Endodermal cell (in vitro differentiated cells): Measurements from ENCODE around the gene EPS8L2. TPM values are rescaled to one million over a fixed set of nuclear protein-coding genes. Genes with fewer than 3 reads are reported as not detected.

ENCODE experiments used
- DNase-seq: peaks from one replicate; pipeline ENCODE4 v3.0.0-alpha.2; 2017
- H3K27ac ChIP-seq: 2 replicates; pipeline ENCODE4 v1.5.1; 2013; ENCODE audit warnings: mild to moderate bottlenecking, low read depth, low read length, moderate library complexity
- H3K27me3 ChIP-seq: 2 replicates; pipeline ENCODE4 v1.6.1; 2013; ENCODE audit warnings: mild to moderate bottlenecking, low read length, moderate library complexity; ENCODE audit not compliant: insufficient read depth, control insufficient read depth, poor library complexity, severe bottlenecking
- H3K36me3 ChIP-seq: 2 replicates; pipeline ENCODE4 v1.7.0; 2013; ENCODE audit warnings: mild to moderate bottlenecking, low read length, moderate library complexity; ENCODE audit not compliant: control insufficient read depth, insufficient read depth
- H3K4me1 ChIP-seq: one replicate; pipeline ENCODE4 v1.7.0; 2013; ENCODE audit warnings: low read length; ENCODE audit not compliant: control insufficient read depth, insufficient read depth
- H3K4me3 ChIP-seq: 2 replicates; pipeline ENCODE4 v1.5.1; 2013; ENCODE audit warnings: mild to moderate bottlenecking, low read length, moderate library complexity
- H3K9ac ChIP-seq: 2 replicates; pipeline ENCODE4 v1.6.1; 2013; ENCODE audit warnings: mild to moderate bottlenecking, low read length, moderate library complexity; ENCODE audit not compliant: poor library complexity, severe bottlenecking; ENCODE audit errors: extremely low read depth
- H3K9me3 ChIP-seq: 2 replicates; pipeline ENCODE4 v1.6.1; 2013; ENCODE audit warnings: mild to moderate bottlenecking, low read length, moderate library complexity; ENCODE audit not compliant: control insufficient read depth
- H3K27ac Mint-ChIP-seq: 2 replicates; pipeline ENCODE4 v1.8.0; 2020; ENCODE audit warnings: mixed read lengths
- H3K27me3 Mint-ChIP-seq: 2 replicates; pipeline ENCODE4 v1.8.0; 2021; ENCODE audit warnings: mild to moderate bottlenecking, mixed read lengths; ENCODE audit not compliant: insufficient read depth
- H3K36me3 Mint-ChIP-seq: 2 replicates; pipeline ENCODE4 v1.8.0; 2020; ENCODE audit warnings: low read depth, mixed read lengths
- H3K4me1 Mint-ChIP-seq: 2 replicates; pipeline ENCODE4 v1.8.0; 2020; ENCODE audit warnings: mixed read lengths
- H3K4me3 Mint-ChIP-seq: 2 replicates; pipeline ENCODE4 v1.8.0; 2020; ENCODE audit warnings: mild to moderate bottlenecking, moderate library complexity, mixed read lengths
- H3K9me3 Mint-ChIP-seq: 2 replicates; pipeline ENCODE4 v1.8.0; 2020; ENCODE audit warnings: mild to moderate bottlenecking, mixed read lengths
- WGBS, 2 experiments: methylation state at CpG; one replicate each; pipeline versions ENCODE4 v1.1.5 to v1.1.7; 2013; ENCODE audit warnings: missing lambda C conversion rate in 2 of 2, mixed read lengths in 1 of 2; ENCODE audit not compliant: insufficient coverage in 1 of 2, insufficient read length in 1 of 2; 5-methylcytosine and 5-hydroxymethylcytosine counted together
- total RNA-seq, 2 donors: library from RNA; stranded (reverse); fragmentation: NEBNext Ultra II Directional in 1 of 2; extraction: Animal tissue kit (Norgen Biotek cat#: 25700) in 1 of 2; gene quantifications; 2 replicates in 1 of 2; 3 replicates in 1 of 2; pipeline ENCODE4 v1.2.1, GENCODE V29; 2021
- TF ChIP-seq, protein P1 (sequence below): fragments of 200-600 bp; sonication (generic); conservative IDR thresholded peaks from 2 replicates; pipeline ENCODE4 v1.5.0; 2021; ENCODE audit warnings: antibody characterized with exemption, mild to moderate bottlenecking

EPS8L2 gene
- total RNA-seq, 2 donors from 2014 or later, result 26.2 to 28.0 TPM

- Histone ChIP-seq H3K4me3 (peak overlapping the region; percentile 66), H3K4me1 (peaks cover 5% of the 10 kb centered on the region), H3K9me3 (no peaks in the 10 kb centered on the region), H3K36me3 (peaks cover 13% of the 10 kb centered on the region), H3K27ac (no peak overlapping the region), H3K27me3 (no peaks in the 10 kb centered on the region), H3K9ac (no peak overlapping the region)
- H3K27ac Mint-ChIP-seq, result peak overlapping the region; percentile 46
- peak overlapping the region; percentile 76 for H3K4me3 Mint-ChIP-seq
- peaks cover 18% of the 10 kb centered on the region for H3K36me3 Mint-ChIP-seq
- TF ChIP-seq, protein P1, sequence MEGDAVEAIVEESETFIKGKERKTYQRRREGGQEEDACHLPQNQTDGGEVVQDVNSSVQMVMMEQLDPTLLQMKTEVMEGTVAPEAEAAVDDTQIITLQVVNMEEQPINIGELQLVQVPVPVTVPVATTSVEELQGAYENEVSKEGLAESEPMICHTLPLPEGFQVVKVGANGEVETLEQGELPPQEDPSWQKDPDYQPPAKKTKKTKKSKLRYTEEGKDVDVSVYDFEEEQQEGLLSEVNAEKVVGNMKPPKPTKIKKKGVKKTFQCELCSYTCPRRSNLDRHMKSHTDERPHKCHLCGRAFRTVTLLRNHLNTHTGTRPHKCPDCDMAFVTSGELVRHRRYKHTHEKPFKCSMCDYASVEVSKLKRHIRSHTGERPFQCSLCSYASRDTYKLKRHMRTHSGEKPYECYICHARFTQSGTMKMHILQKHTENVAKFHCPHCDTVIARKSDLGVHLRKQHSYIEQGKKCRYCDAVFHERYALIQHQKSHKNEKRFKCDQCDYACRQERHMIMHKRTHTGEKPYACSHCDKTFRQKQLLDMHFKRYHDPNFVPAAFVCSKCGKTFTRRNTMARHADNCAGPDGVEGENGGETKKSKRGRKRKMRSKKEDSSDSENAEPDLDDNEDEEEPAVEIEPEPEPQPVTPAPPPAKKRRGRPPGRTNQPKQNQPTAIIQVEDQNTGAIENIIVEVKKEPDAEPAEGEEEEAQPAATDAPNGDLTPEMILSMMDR, result no peak
- no peaks in the 10 kb centered on the region for H3K9me3 Mint-ChIP-seq
- WGBS, 2 experiments, result 73 to 84% methylated on average over 11 to 13 of the region's 13 CpGs
- H3K27me3 Mint-ChIP-seq, result no peaks in the 10 kb centered on the region
- peaks cover 20% of the 10 kb centered on the region for H3K4me1 Mint-ChIP-seq
- DNase-seq, result no peak
Observed at GRCh38 chr11:693415-693831, 12.6 kb upstream of the EPS8L2 start.

- H3K36me3 ChIP-seq, result peaks cover 7% of the 10 kb centered on the region
- peak overlapping the region; percentile 46 for H3K27ac Mint-ChIP-seq
- H3K36me3 Mint-ChIP-seq, result peaks cover 13% of the 10 kb centered on the region
- peak overlapping the region; percentile 76 for H3K4me3 Mint-ChIP-seq
- no peaks in the 10 kb centered on the region for H3K27me3 ChIP-seq
- peaks cover 20% of the 10 kb centered on the region for H3K4me1 Mint-ChIP-seq
- no peak overlapping the region for H3K9ac ChIP-seq
- no peaks in the 10 kb centered on the region for H3K9me3 Mint-ChIP-seq
- TF ChIP-seq, protein P1, result no peak
- H3K4me3 ChIP-seq, result peak overlapping the region; percentile 66
- no peak for DNase-seq
- WGBS, 2 experiments, result 87 to 96% methylated on average over 4 to 15 of the region's 15 CpGs
- H3K27me3 Mint-ChIP-seq, result no peaks in the 10 kb centered on the region
- no peak overlapping the region for H3K27ac ChIP-seq
- peaks cover 5% of the 10 kb centered on the region for H3K4me1 ChIP-seq
- no peaks in the 10 kb centered on the region for H3K9me3 ChIP-seq
Observed at GRCh38 chr11:693887-694562, 12.0 kb upstream of the EPS8L2 start.

- WGBS, 2 experiments, result 3 to 7% methylated on average over 61 to 102 of the region's 103 CpGs
- TF ChIP-seq, protein P1, result no peak
Observed at GRCh38 chr11:694563-695287, 11.3 kb upstream of the EPS8L2 start, which contains the start of gene DEAF1. Gene DEAF1, minus strand, starts transcription at chr11:695222. Its CDS starts 175 bp downstream, at chr11:695047.

More at GRCh38 chr11:694563-695287, 11.3 kb upstream of the EPS8L2 start, which contains the start of gene DEAF1:
- H3K27ac Mint-ChIP-seq, result peak within 1 kb of the TSS; percentile 97
- peaks cover 20% of the 10 kb centered on the region for H3K4me1 Mint-ChIP-seq
- H3K9me3 Mint-ChIP-seq, result no peaks in the 10 kb centered on the region
- Histone ChIP-seq H3K4me1 (peaks cover 5% of the 10 kb centered on the region), H3K27ac (peak within 1 kb of the TSS; percentile 99), H3K27me3 (no peaks in the 10 kb centered on the region), H3K4me3 (peak within 1 kb of the TSS; percentile 88), H3K9ac (peak within 1 kb of the TSS; percentile 91), H3K9me3 (no peaks in the 10 kb centered on the region), H3K36me3 (peaks cover 2% of the 10 kb centered on the region)
- H3K27me3 Mint-ChIP-seq, result no peaks in the 10 kb centered on the region
- H3K36me3 Mint-ChIP-seq, result peaks cover 7% of the 10 kb centered on the region
- peak within 1 kb of the TSS; percentile 76 for H3K4me3 Mint-ChIP-seq
- DNase-seq, result peak; percentile 99
